Fibroblast of lung (primary cell): Measurements from ENCODE around the gene CDH4.

ENCODE experiments used
- EZH2 ChIP-seq: IDR thresholded peaks from 2 replicates; pipeline ENCODE4 v1.5.1; 2012; ENCODE audit warnings: low read length, control low read depth, mild to moderate bottlenecking; ENCODE audit errors: missing control alignments
- TF ChIP-seq, protein P1 (sequence below), 2 donors: IDR thresholded peaks in 1 of 2; conservative IDR thresholded peaks in 1 of 2; 1 replicate in 1 of 2; 2 replicates in 1 of 2; pipeline ENCODE4 v1.5.1; 2011 to 2012; ENCODE audit warnings: low read length in 2 of 2, control low read depth in 1 of 2, inconsistent platforms in 1 of 2, low read depth in 1 of 2, mild to moderate bottlenecking in 1 of 2

DNA sequence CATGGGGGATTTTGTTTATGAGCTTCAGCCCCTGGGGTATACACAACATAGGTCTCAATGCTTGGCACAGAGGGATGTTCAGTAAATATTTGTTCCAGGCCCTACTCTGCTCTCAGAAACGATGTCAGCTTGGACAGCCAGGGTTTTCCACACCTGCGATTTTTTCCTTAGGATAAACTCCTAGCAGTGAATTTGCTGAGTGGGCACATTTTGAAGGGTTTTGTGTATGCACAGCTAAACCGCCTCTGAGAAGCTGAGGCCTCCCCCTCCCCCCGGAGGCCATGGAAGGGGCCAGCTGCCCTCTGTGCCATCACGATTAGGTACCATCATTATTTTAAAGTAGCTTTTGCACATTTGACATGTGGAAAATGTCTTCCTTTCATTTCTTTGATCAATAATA, 614.1 kb downstream of the CDH4 start:
- TF ChIP-seq, protein P1, sequence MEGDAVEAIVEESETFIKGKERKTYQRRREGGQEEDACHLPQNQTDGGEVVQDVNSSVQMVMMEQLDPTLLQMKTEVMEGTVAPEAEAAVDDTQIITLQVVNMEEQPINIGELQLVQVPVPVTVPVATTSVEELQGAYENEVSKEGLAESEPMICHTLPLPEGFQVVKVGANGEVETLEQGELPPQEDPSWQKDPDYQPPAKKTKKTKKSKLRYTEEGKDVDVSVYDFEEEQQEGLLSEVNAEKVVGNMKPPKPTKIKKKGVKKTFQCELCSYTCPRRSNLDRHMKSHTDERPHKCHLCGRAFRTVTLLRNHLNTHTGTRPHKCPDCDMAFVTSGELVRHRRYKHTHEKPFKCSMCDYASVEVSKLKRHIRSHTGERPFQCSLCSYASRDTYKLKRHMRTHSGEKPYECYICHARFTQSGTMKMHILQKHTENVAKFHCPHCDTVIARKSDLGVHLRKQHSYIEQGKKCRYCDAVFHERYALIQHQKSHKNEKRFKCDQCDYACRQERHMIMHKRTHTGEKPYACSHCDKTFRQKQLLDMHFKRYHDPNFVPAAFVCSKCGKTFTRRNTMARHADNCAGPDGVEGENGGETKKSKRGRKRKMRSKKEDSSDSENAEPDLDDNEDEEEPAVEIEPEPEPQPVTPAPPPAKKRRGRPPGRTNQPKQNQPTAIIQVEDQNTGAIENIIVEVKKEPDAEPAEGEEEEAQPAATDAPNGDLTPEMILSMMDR (conservative IDR thresholded peaks at IDR 0.05 in 1 of 2, IDR thresholded peaks at IDR 0.05 in 1 of 2; ENCODE audit: low read depth in 1 of 2, low read length in 2 of 2) = no peak
- TF ChIP-seq EZH2 = no peak
